22Rv1 (cell line): ENCODE measurements around the gene KLHL33.
A peak's percentile ranks its signal among the peaks of the same experiment; 100 is the strongest.

Source experiments
- H3K27ac ChIP-seq: fragments of 450-650 bp; 2 replicates; pipeline ENCODE4 v1.5.1; 2017
- CTCF ChIP-seq: fragments of 450-650 bp; IDR thresholded peaks from 2 replicates; pipeline ENCODE4 v1.5.1; 2017; ENCODE audit warnings: mild to moderate bottlenecking
- ZFX ChIP-seq: fragments of 450-650 bp; IDR thresholded peaks from 2 replicates; pipeline ENCODE4 v1.6.1; 2017; ENCODE audit warnings: antibody characterized with exemption, borderline replicate concordance

KLHL33 gene

DNA sequence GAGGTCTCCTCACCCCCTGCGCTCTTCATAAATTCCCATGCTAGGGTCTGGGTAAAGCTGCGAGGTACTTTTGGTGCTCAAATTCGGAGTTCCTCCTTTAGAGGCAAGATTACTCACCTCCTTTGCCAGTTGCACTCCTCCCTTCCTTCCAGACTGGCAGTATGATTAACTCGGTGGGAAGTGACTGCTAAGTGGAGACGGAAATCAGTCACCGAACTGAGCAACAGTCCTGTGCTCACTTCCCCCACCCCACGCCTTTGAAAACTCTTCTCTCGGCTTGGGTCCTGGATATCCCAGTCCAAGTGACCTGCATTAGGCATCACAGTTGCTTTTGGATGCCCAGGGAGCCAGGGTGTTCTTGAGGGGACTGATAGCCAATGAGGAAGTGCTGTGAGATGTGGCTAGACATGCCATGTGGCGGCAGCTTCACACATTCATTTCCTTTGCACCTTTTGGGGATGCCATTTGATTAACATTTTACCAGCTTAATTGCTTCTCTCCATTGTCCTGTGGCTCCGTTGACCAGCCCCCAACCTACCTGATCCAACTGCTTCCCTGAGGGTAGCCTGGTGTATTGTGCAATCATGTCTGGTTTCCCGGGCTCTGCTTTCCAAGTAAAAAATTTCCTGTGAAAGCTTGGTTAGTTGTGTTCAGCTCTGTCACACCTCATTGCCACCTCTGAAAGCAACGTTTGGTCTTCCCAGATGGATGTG, 34.1 kb upstream of the KLHL33 start:
- no peak for TF ChIP-seq ZFX
- no peak for TF ChIP-seq CTCF
- H3K27ac ChIP-seq: peak overlapping the region; percentile 92

DNA sequence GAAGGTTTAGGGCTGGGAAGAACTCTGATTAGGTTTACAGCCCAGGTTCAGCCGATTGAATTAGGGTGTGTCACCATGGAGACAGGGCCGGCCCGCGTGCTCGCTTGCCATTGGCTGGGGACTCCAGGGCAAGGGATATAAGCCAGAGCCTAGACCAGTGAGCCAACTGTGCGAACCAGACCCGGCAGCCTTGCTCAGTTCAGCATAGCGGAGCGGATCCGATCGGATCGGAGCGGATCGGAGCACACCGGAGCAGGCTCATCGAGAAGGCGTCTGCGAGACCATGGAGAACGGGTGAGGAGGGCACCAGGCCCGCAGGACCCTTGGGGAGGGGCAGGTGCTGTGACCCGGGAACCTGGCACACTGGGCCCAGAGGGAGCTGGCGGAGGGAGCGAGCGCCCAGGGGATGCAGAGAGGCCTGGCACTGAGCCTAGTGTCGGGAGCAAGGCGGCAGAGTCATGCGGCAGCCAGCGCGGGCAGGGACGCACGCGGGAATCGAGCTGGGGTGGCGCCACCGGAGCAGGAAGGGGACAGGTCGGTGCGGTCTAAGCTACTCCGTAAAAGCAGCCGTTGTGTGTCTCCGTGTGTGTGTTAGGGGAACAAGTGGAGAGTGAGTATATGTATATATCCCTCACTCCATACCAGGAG, 33.4 kb upstream of the KLHL33 start, which contains the start of gene PNP:
Gene PNP (plus strand): TSS at position 165 of the 648 bp plus-strand sequence. CDS start 119 bp downstream, at position 284.
- peak within 1 kb of the TSS; percentile 92 for H3K27ac ChIP-seq
- TF ChIP-seq CTCF: no peak
- no peak for TF ChIP-seq ZFX

GRCh38 chr14:20468764-20469241, 32.8 kb upstream of the KLHL33 start:
- peak overlapping the region; percentile 92 for H3K27ac ChIP-seq
- no peak for TF ChIP-seq ZFX
- no peak for TF ChIP-seq CTCF

DNA sequence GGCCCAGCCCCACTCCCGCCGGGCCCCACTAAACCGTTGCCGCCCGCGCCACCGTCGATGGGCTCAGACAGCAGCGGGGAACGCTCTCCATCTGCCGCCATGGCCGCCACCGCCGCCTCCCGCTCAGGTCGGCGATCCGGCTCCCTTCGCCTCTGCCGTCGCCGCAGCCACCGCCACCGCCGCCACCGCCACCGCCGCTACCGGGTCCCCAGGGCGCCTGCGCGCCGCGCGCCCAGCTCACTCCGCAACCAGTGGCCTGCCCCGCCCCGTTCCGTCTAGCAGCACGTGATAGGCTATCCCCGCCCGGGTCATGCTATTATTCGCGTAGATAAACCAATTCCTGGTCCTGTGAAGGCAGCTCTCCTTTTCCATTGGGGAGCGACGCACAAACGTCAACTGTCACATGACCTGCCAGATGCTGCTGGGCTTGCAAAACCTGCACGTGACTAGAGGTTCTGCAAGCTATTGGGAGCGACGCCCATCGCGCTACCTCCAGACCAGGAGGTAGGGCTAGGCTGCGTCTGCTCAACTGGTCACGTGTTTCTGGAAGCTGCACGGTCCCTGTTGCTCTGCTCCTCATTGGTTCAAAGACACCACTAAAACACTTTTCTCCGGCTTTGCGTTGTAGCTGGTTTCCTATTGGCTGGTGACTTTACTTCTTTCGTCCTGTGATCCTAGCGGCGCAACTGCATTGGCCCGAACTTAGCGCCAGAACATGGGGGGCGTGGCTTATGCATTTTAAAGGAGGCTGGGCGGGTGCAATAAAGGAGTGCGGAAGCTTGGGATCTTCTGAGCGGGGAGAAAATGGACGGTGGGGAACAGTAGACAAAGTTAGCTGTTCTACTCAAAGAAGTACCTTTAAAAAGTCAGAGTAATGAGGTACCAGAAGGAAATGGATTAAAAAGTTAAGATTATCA, 25.5 kb upstream of the KLHL33 start, which contains the start of gene PIP4P1:
Gene PIP4P1 (minus strand): TSS at position 210 of the 917 bp plus-strand sequence. CDS start 109 bp downstream, at position 101.
- H3K27ac ChIP-seq: peak within 1 kb of the TSS; percentile 99
- TF ChIP-seq ZFX (no peak), CTCF (no peak)

GRCh38 chr14:20460458-20461224, 24.7 kb upstream of the KLHL33 start:
- TF ChIP-seq CTCF (no peak), ZFX (no peak)
- H3K27ac ChIP-seq: peak overlapping the region; percentile 99

DNA sequence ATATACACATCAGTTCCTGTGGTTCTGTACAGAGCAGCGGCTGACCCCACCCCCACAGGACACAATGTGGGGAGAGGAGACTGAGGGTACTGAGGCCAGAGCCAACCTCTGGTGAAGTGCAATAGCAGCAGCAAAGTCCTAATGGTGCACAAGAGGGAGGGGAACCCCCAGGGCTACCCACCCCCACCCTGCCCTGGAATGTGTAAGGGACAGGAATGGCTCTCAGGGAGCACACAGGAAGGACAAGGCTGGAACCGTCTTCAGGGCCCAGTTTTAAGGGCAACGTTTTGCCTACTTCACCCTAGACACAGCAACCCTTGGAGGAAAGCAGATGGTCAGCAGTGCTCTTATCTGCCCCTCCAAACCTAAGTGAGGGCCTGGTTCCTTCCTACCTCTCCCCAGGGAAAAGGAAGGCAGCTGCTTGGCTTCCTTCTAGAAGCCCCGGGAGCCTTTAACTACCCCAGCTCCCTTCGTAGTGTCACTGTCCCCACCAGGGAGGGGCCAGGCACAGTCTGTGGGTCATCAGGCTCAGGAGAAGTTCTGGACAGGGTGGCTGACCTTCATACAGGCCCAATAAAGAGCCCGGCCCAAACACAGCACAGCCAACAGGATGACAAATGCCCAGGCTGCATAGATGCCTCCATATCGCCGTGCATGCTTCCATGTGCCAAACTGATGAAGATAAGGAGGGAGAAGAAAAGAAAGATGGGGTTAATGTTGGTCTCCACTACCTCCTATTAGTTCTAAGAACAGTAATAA, 22.2 kb upstream of the KLHL33 start:
- peak overlapping the region; percentile 99 for H3K27ac ChIP-seq

More for the DNA sequence above, 22.2 kb upstream of the KLHL33 start:
- TF ChIP-seq CTCF (no peak), ZFX (no peak)
